NCI-H128 (cell line): ENCODE data around the gene GDPD4.
"Not testable (repeated sequence)": the region's sequence is repeated elsewhere in the genome, so short reads cannot be mapped to it uniquely, and the experiment has no call there.

ENCODE experiments used
- DNase-seq: peaks from one replicate; lab custom pipeline; 2025; ENCODE audit not compliant: unreplicated experiment; lab: John Stamatoyannopoulos, UW

The GDPD4 gene

GRCh38 chr11:77301510-77301909, at the start of gene GDPD4:
Gene GDPD4 (minus strand): TSS chr11:77301686. CDS start chr11:77285137, 16,549 bp downstream.
- no peak for DNase-seq

GRCh38 chr11:77347948-77348347, 46.5 kb upstream of the GDPD4 start:
- DNase-seq, result no peak

- DNase-seq, result no peak
Observed at GRCh38 chr11:77346906-77347603, 45.6 kb upstream of the GDPD4 start.

GRCh38 chr11:77345621-77346020, 44.1 kb upstream of the GDPD4 start:
- no peak for DNase-seq

- DNase-seq, result no peak
Observed at GRCh38 chr11:77340501-77340900, 39.0 kb upstream of the GDPD4 start.

GRCh38 chr11:77332259-77332658, 30.8 kb upstream of the GDPD4 start:
- DNase-seq, result no peak

- no peak for DNase-seq
Observed at GRCh38 chr11:77325159-77325558, 23.7 kb upstream of the GDPD4 start.

GRCh38 chr11:77324508-77324907, 23.0 kb upstream of the GDPD4 start:
- DNase-seq, result no peak

GRCh38 chr11:77322926-77323590, 21.6 kb upstream of the GDPD4 start:
- DNase-seq, result no peak

- no peak for DNase-seq
Observed at GRCh38 chr11:77322506-77322905, 21.0 kb upstream of the GDPD4 start.

GRCh38 chr11:77320351-77320750, 18.9 kb upstream of the GDPD4 start:
- no peak for DNase-seq

- DNase-seq, result no peak
Observed at GRCh38 chr11:77318600-77318999, 17.1 kb upstream of the GDPD4 start.

GRCh38 chr11:77316733-77317342, 15.4 kb upstream of the GDPD4 start:
- DNase-seq, result no peak

GRCh38 chr11:77312107-77312506, 10.6 kb upstream of the GDPD4 start:
- DNase-seq, result no peak

GRCh38 chr11:77311701-77312100, 10.2 kb upstream of the GDPD4 start:
- no peak for DNase-seq

GRCh38 chr11:77310721-77311120, 9.2 kb upstream of the GDPD4 start:
- DNase-seq, result no peak

- DNase-seq, result no peak
Observed at GRCh38 chr11:77309401-77310085, 8.1 kb upstream of the GDPD4 start.

GRCh38 chr11:77308838-77309237, 7.4 kb upstream of the GDPD4 start:
- no peak for DNase-seq

GRCh38 chr11:77303328-77303727, 1.8 kb upstream of the GDPD4 start:
- no peak for DNase-seq

- DNase-seq, result no peak
Observed at GRCh38 chr11:77302752-77303151, 1.3 kb upstream of the GDPD4 start.

- DNase-seq, result no peak
Observed at GRCh38 chr11:77300695-77301094, 791 bp downstream of the GDPD4 start.

GRCh38 chr11:77300028-77300427, 1.5 kb downstream of the GDPD4 start:
- DNase-seq, result not testable (repeated sequence)
